Endothelial cell of umbilical vein (primary cell): Measurements from ENCODE around the gene POU6F1. TPM values are rescaled to one million over a fixed set of nuclear protein-coding genes. Genes with fewer than 3 reads are reported as not detected.

ENCODE experiments used
- BruUV-seq: library from RNA; stranded (reverse); fragments of 400-500 nt; replicated peaks from 2 replicates; lab custom pipeline; 2021; lab: Mats Ljungman, UMichigan
- CTCF ChIA-PET: fragments of 300-600, 350-600 bp; sonication (Branson Sonifier 250); formaldehyde crosslinking; loops from one replicate; lab custom pipeline; 2021; ENCODE audit warnings: antibody characterized with exemption, inconsistent platforms; lab: Charles Lee
- POLR2A ChIA-PET: fragments of 300-600, 350-600 bp; sonication (Branson Sonifier 250); formaldehyde crosslinking; loops from one replicate; lab custom pipeline; 2021; ENCODE audit warnings: antibody characterized with exemption, inconsistent platforms; lab: Charles Lee
- DNase-seq: peaks from one replicate; pipeline ENCODE4 v3.0.0-alpha.2; 2011; ENCODE audit warnings: low read depth, low spot score
- FAIRE-seq: peaks from 2 replicates; lab custom pipeline; 2011; peaks lifted over from hg19 to GRCh38; lab: Jason Lieb, UNC
- H2AFZ ChIP-seq: 2 replicates; pipeline ENCODE4 v1.6.0; 2012; ENCODE audit warnings: low read depth, low read length, control low read depth, inconsistent platforms
- H3K27ac ChIP-seq: 2 replicates; pipeline ENCODE4 v1.5.1; 2011; ENCODE audit warnings: low read depth, mild to moderate bottlenecking, control low read depth, low read length, moderate library complexity; ENCODE audit not compliant: insufficient read depth
- H3K27me3 ChIP-seq, 2 experiments: 2 replicates each; pipeline versions ENCODE4 v1.6.0 to v1.6.1; 2011; ENCODE audit warnings: low read length in 2 of 2, mixed read lengths in 1 of 2; ENCODE audit not compliant: control insufficient read depth in 2 of 2, insufficient read depth in 2 of 2
- H3K36me3 ChIP-seq, 2 experiments: 2 replicates in 1 of 2; 3 replicates in 1 of 2; pipeline ENCODE4 v1.5.1; 2011; ENCODE audit warnings: low read length in 2 of 2, mild to moderate bottlenecking in 1 of 2, moderate library complexity in 1 of 2; ENCODE audit not compliant: control insufficient read depth in 2 of 2, insufficient read depth in 2 of 2; ENCODE audit errors: extremely low read depth in 1 of 2
- H3K4me1 ChIP-seq: 3 replicates; pipeline ENCODE4 v1.5.1; 2011; ENCODE audit warnings: mild to moderate bottlenecking, low read length; ENCODE audit not compliant: control insufficient read depth, insufficient read depth; ENCODE audit errors: extremely low read depth
- H3K4me2 ChIP-seq: 2 replicates; pipeline ENCODE4 v1.6.1; 2011; ENCODE audit warnings: low read length, control low read depth, mixed read lengths; ENCODE audit not compliant: insufficient read depth
- H3K4me3 ChIP-seq, 3 experiments: fragments of 200-600 bp in 1 of 3; sonication (generic), shearing (Covaris generic) in 1 of 3; replicated peaks in 1 of 3; 2 replicates each; pipeline ENCODE4 v1.5.1; 2011 to 2016; ENCODE audit warnings: control low read depth in 3 of 3, low read length in 3 of 3, mild to moderate bottlenecking in 2 of 3, inconsistent platforms in 1 of 3, low read depth in 1 of 3, moderate library complexity in 1 of 3; ENCODE audit not compliant: insufficient read depth in 1 of 3
- H3K79me2 ChIP-seq: 2 replicates; pipeline ENCODE4 v1.6.0; 2012; ENCODE audit warnings: low read length, inconsistent platforms; ENCODE audit not compliant: control insufficient read depth, insufficient read depth
- H3K9ac ChIP-seq: replicated peaks from 2 replicates; pipeline ENCODE3; 2011; ENCODE audit warnings: low read length, control low read depth; ENCODE audit not compliant: insufficient read depth; ENCODE audit errors: extremely low read depth
- H3K9me1 ChIP-seq: replicated peaks from 3 replicates; pipeline ENCODE4 v1.6.0; 2011; ENCODE audit warnings: mild to moderate bottlenecking, low read length; ENCODE audit not compliant: control insufficient read depth, insufficient read depth; ENCODE audit errors: extremely low read depth
- H3K9me3 ChIP-seq: replicated peaks from 2 replicates; pipeline ENCODE4 v1.5.1; 2012; ENCODE audit warnings: low read length, inconsistent platforms; ENCODE audit not compliant: control insufficient read depth, insufficient read depth
- H4K20me1 ChIP-seq: replicated peaks from 2 replicates; pipeline ENCODE3; 2011; ENCODE audit warnings: mild to moderate bottlenecking, low read length; ENCODE audit not compliant: control insufficient read depth, insufficient read depth; ENCODE audit errors: extremely low read depth
- EZH2 ChIP-seq: IDR thresholded peaks from 2 replicates; pipeline ENCODE4 v1.6.1; 2012; ENCODE audit warnings: borderline replicate concordance, low read depth, mild to moderate bottlenecking, moderate library complexity, low read length, inconsistent platforms; ENCODE audit not compliant: severe bottlenecking
- FOS ChIP-seq: IDR thresholded peaks from 2 replicates; pipeline ENCODE4 v1.6.1; 2011; ENCODE audit warnings: mild to moderate bottlenecking, low read length, moderate library complexity, borderline replicate concordance; ENCODE audit not compliant: insufficient read depth
- GATA2 ChIP-seq: IDR thresholded peaks from 2 replicates; pipeline ENCODE4 v1.7.0; 2011; ENCODE audit warnings: low read depth, mild to moderate bottlenecking, moderate library complexity, mixed read lengths, low read length; ENCODE audit not compliant: insufficient read length, insufficient read depth
- JUN ChIP-seq: IDR thresholded peaks from 2 replicates; pipeline ENCODE4 v1.6.1; 2011; ENCODE audit warnings: borderline replicate concordance, low read depth; ENCODE audit not compliant: insufficient read length, insufficient read depth
- MYC ChIP-seq: IDR thresholded peaks from one replicate; pipeline ENCODE4 v1.6.1; 2011; ENCODE audit warnings: mild to moderate bottlenecking, low read depth, low read length
- POLR2A ChIP-seq: IDR thresholded peaks from 2 replicates; pipeline ENCODE4 v1.6.1; 2012; ENCODE audit warnings: low read depth, mild to moderate bottlenecking, control low read depth, low read length
- POLR2AphosphoS5 ChIP-seq: IDR thresholded peaks from 2 replicates; pipeline ENCODE4 v1.6.1; 2012; ENCODE audit warnings: low read depth, mild to moderate bottlenecking, control low read depth, low read length, moderate library complexity; ENCODE audit not compliant: insufficient read depth
- dilution Hi-C: fragments of 300-500 bp; cut with MboI; formaldehyde crosslinking; loops from one replicate; pipeline ENCODE4 v1.15.0; 2019; ENCODE audit warnings: low sequenced_read_pairs; ENCODE audit not compliant: extremely low pct_ligation_motif_present
- intact Hi-C: fragments of 100-400 bp; cut with micrococcal nuclease; formaldehyde crosslinking; loops from one replicate; pipeline ENCODE4 v1.10.0; 2022
- polyA plus RNA-seq, 4 experiments: library from polyadenylated mRNA; depleted of rRNA in 3 of 4; stranded (reverse) in 3 of 4; unstranded in 1 of 4; fragments of >200 nt; gene quantifications; 2 replicates each; pipeline versions ENCODE4 v1.2.1 to v1.2.3, GENCODE V29; 2011 to 2012; ENCODE audit warnings: missing spikeins in 1 of 4
- total RNA-seq: library from RNA; stranded (reverse); gene quantifications from 2 replicates; pipeline ENCODE4 v1.2.3, GENCODE V29; 2021
- TF ChIP-seq, protein P1 (sequence below), 2 donors: IDR thresholded peaks; 1 replicate in 1 of 2; 2 replicates in 1 of 2; pipeline ENCODE4 v1.5.1; 2011; ENCODE audit warnings: low read length in 2 of 2, mild to moderate bottlenecking in 2 of 2, moderate library complexity in 2 of 2, control low read depth in 1 of 2, inconsistent platforms in 1 of 2, low read depth in 1 of 2; ENCODE audit not compliant: insufficient read depth in 1 of 2; ENCODE audit errors: extremely low read depth in 1 of 2
- TF ChIP-seq, protein P2 (sequence below): IDR thresholded peaks from 2 replicates; pipeline ENCODE4 v1.6.1; 2011; ENCODE audit not compliant: insufficient read depth, insufficient read length

The POU6F1 gene
- total and polyA plus RNA-seq, 2 donors (not counting 3 experiments of a cell fraction or from before 2014, with no cell fraction given): 5.4 to 14.4 TPM

DNA sequence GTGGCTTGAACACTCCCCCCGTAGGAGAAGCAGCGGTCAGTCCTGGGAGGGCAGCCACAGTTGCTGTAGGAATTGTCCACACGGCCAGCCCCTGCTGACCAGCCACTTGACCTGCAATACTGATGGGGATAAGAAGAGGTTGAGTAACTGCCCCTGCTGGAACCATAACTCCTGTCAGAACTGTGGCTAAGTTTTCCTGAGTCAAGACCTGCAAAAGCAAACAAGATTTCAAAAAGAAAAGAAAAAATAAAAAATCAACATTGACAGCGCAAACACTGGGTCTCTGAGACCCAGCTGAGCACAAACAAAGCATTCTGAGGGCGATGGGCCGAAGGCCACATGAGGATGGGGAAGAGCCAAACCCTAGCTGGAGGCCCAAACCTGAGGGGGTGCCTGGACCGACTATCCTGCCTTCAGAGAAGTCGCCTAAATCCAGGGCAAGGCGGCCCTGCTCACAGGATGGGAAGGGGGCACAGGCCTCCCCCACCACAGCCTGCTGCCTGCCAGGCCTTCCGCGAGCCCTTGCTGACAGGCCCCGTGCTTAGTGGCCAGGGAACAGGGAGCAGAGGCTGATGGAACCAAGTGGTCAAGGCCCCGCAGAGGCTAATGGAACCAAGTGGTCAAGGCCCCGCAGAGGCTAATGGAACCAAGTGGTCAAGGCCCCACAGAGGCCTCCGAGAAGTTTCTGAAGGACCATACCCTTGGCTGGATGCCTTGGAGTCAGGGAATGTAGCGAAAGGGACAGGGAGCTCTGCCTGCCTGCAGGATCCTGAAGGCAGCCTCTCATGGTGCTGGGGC is 19.1 kb downstream of the POU6F1 start:
- H4K20me1 ChIP-seq: no peaks in the 10 kb centered on the region
- no peaks in the 10 kb centered on the region for H3K9me3 ChIP-seq
- no peak overlapping the region for H2AFZ ChIP-seq
- no peaks in the 10 kb centered on the region for H3K36me3 ChIP-seq
- no peak overlapping the region for H3K4me2 ChIP-seq
- DNase-seq (no peak), FAIRE-seq (no peak)
- H3K27ac ChIP-seq: no peak overlapping the region
- ChIA-PET POLR2A (no interaction called here), CTCF (no interaction called here)
- H3K9me1 ChIP-seq: no peaks in the 10 kb centered on the region
- no peak overlapping the region for H3K4me3 ChIP-seq
- TF ChIP-seq, protein P1, sequence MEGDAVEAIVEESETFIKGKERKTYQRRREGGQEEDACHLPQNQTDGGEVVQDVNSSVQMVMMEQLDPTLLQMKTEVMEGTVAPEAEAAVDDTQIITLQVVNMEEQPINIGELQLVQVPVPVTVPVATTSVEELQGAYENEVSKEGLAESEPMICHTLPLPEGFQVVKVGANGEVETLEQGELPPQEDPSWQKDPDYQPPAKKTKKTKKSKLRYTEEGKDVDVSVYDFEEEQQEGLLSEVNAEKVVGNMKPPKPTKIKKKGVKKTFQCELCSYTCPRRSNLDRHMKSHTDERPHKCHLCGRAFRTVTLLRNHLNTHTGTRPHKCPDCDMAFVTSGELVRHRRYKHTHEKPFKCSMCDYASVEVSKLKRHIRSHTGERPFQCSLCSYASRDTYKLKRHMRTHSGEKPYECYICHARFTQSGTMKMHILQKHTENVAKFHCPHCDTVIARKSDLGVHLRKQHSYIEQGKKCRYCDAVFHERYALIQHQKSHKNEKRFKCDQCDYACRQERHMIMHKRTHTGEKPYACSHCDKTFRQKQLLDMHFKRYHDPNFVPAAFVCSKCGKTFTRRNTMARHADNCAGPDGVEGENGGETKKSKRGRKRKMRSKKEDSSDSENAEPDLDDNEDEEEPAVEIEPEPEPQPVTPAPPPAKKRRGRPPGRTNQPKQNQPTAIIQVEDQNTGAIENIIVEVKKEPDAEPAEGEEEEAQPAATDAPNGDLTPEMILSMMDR (IDR thresholded peaks at IDR 0.05; ENCODE audit: extremely low read depth in 1 of 2, insufficient read depth in 1 of 2, low read depth in 1 of 2, low read length in 2 of 2): no peak
- TF ChIP-seq, protein P2, sequence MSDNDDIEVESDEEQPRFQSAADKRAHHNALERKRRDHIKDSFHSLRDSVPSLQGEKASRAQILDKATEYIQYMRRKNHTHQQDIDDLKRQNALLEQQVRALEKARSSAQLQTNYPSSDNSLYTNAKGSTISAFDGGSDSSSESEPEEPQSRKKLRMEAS: no peak
- TF ChIP-seq POLR2AphosphoS5: no peak
- TF ChIP-seq POLR2A: no peak
- no peak for TF ChIP-seq MYC
- no peak for TF ChIP-seq FOS
- TF ChIP-seq EZH2: no peak
- no peak for TF ChIP-seq JUN
- no peak for TF ChIP-seq GATA2
- no peak overlapping the region for H3K9ac ChIP-seq
- dilution Hi-C loops: no loop called here
- H3K79me2 ChIP-seq: no peaks in the 10 kb centered on the region
- no peaks in the 10 kb centered on the region for H3K27me3 ChIP-seq
- intact Hi-C loops: no loop called here
- BruUV-seq: no TSS peak
- H3K4me1 ChIP-seq: no peaks in the 10 kb centered on the region
